GM23248 (cell line): ENCODE results near the gene WFIKKN1. TPM values are rescaled to one million over a fixed set of nuclear protein-coding genes. Genes with fewer than 3 reads are reported as not detected.

ENCODE experiments used
- DNase-seq: peaks from one replicate; pipeline ENCODE4 v3.0.0-alpha.2; 2015
- H2AFZ ChIP-seq: fragments of 200-600 bp; sonication (generic); 2 replicates; pipeline ENCODE4 v1.6.1; 2016; ENCODE audit warnings: antibody characterized with exemption
- H3F3A ChIP-seq: fragments of 200-600 bp; sonication (generic); 2 replicates; pipeline ENCODE4 v1.6.1; 2016; ENCODE audit warnings: mild to moderate bottlenecking, antibody characterized with exemption, mixed run types; ENCODE audit not compliant: insufficient read depth
- H3K27ac ChIP-seq: fragments of 200-600 bp; sonication (generic); 2 replicates; pipeline ENCODE4 v1.5.1; 2016; ENCODE audit warnings: mild to moderate bottlenecking
- H3K27me3 ChIP-seq: fragments of 200-600 bp; sonication (generic); replicated peaks from 2 replicates; pipeline ENCODE4 v1.6.1; 2016; ENCODE audit warnings: mild to moderate bottlenecking; ENCODE audit not compliant: insufficient read depth
- H3K36me3 ChIP-seq: fragments of 200-600 bp; sonication (generic); 2 replicates; pipeline ENCODE4 v1.6.1; 2016; ENCODE audit warnings: low read depth, mild to moderate bottlenecking
- H3K4me1 ChIP-seq: fragments of 200-600 bp; sonication (generic); 2 replicates; pipeline ENCODE4 v1.6.1; 2016; ENCODE audit warnings: mild to moderate bottlenecking; ENCODE audit not compliant: insufficient read depth
- H3K4me2 ChIP-seq: fragments of 200-600 bp; sonication (generic); one replicate; pipeline ENCODE4 v1.6.1; 2016; ENCODE audit warnings: mild to moderate bottlenecking; ENCODE audit not compliant: unreplicated experiment
- H3K4me3 ChIP-seq: fragments of 200-600 bp; sonication (generic); 2 replicates; pipeline ENCODE4 v1.5.1; 2016; ENCODE audit warnings: mild to moderate bottlenecking
- H3K79me2 ChIP-seq: fragments of 200-600 bp; sonication (generic); 2 replicates; pipeline ENCODE4 v1.6.1; 2016; ENCODE audit warnings: mild to moderate bottlenecking; ENCODE audit not compliant: insufficient read depth
- H3K9ac ChIP-seq: fragments of 200-600 bp; sonication (generic); 2 replicates; pipeline ENCODE4 v1.6.1; 2016; ENCODE audit warnings: mild to moderate bottlenecking
- H3K9me2 ChIP-seq: fragments of 200-600 bp; sonication (generic); 2 replicates; pipeline ENCODE4 v1.6.1; 2016; ENCODE audit warnings: mixed run types, mild to moderate bottlenecking, moderate library complexity; ENCODE audit not compliant: insufficient read depth
- H3K9me3 ChIP-seq: fragments of 200-600 bp; sonication (generic); one replicate; pipeline ENCODE4 v1.6.1; 2017; ENCODE audit warnings: low read depth
- H4K20me1 ChIP-seq: fragments of 200-600 bp; sonication (generic); 2 replicates; pipeline ENCODE4 v1.6.0; 2016; ENCODE audit not compliant: insufficient read depth
- EZH2 ChIP-seq: fragments of 200-600 bp; sonication (generic); IDR thresholded peaks from 2 replicates; pipeline ENCODE4 v1.6.1; 2018; ENCODE audit warnings: antibody characterized with exemption, mild to moderate bottlenecking; ENCODE audit not compliant: insufficient read depth, poor library complexity, severe bottlenecking
- EZH2phosphoT487 ChIP-seq: fragments of 200-600 bp; sonication (generic); IDR thresholded peaks from 2 replicates; pipeline ENCODE4 v1.6.1; 2018; ENCODE audit warnings: antibody characterized with exemption, moderate library complexity, mild to moderate bottlenecking, low read depth; ENCODE audit not compliant: insufficient read depth
- WGBS, 2 experiments: methylation state at CpG; one replicate each; pipeline ENCODE4 v1.1.6; 2015 to 2017; ENCODE audit warnings: low lambda C conversion rate in 2 of 2, low coverage in 1 of 2; ENCODE audit errors: missing lambda C conversion rate in 2 of 2; 5-methylcytosine and 5-hydroxymethylcytosine counted together
- in situ Hi-C: fragments of 300-500 bp; cut with MboI; formaldehyde crosslinking; loops from 2 replicates; pipeline ENCODE4 v1.15.0; 2020
- polyA plus RNA-seq: library from polyadenylated mRNA; unstranded; fragments of >200 nt; fragmentation: Nextera tagmentation; extraction: Ambion mirVana; gene quantifications from 2 replicates; pipeline ENCODE4 v1.2.1, GENCODE V29; 2016
- total RNA-seq: library from RNA; depleted of rRNA; stranded (reverse); fragments of >200 nt; shearing (Covaris generic); gene quantifications from 2 replicates; pipeline ENCODE4 v1.2.3, GENCODE V29; 2014

WFIKKN1 gene
- total and polyA plus RNA-seq, 2 experiments from 2014 or later = not detected

DNA sequence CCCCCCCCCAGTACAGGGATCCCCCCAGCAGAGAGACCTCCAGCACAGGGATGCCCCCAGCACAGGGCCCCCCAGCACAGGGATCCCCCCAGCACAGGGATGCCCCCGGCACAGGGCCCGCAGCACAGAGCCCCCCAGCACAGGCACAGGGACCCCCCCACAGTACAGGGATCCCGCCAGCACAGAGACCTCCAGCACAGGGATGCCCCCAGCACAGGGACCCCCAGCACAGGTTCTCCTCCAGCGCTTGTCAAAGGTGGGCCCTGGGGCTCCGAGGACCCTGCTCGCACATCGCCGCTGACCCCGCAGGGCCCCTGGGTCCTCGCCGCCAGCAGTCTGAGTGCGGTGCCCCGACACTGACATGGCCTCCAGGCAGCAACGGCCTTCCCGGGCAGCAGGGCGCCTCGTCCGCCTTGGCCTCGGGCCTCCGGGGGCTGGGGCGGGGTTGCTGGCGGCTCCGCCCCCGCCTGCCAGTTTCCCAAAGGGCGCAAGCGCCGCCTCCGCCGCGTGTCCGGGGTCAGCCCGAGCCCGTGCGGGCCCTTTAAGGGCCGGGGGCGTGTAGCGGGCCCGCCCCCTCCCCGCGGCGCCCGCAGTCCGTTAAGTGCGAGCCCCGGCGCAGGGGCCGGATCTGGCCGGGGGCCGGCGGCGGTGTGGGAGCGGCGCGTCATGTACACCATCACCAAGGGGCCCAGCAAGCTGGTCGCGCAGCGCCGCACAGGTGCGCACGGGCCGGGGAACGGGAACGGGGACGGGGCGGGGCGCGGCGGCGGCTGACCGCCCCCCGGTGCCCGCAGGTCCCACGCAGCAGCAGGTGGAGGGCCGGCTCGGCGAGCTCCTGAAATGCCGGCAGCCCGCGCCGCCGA lies 10.8 kb downstream of the WFIKKN1 start, which contains the start of gene MCRIP2:
MCRIP2 (plus strand) TSS at position 503 of the 863 bp plus-strand sequence; CDS start at position 667, 164 bp downstream.
- Histone ChIP-seq H3K9me3 (no peaks in the 10 kb centered on the region), H2AFZ (peak within 1 kb of the TSS; percentile 72), H3K9me2 (no peaks in the 10 kb centered on the region), H3K4me1 (0 out of 2 replicates have a peak, but pooled peaks cover 4% of the 10 kb centered on the region), H3K36me3 (no peaks in the 10 kb centered on the region), H4K20me1 (no peaks in the 10 kb centered on the region), H3K4me2 (peak within 1 kb of the TSS; percentile 79), H3F3A (peaks cover 9% of the 10 kb centered on the region), H3K79me2 (0 out of 2 replicates have a peak, but pooled peaks cover 5% of the 10 kb centered on the region), H3K9ac (peak within 1 kb of the TSS; percentile 80), H3K27ac (no peak within 1 kb of the TSS), H3K27me3 (no peaks in the 10 kb centered on the region), H3K4me3 (peak within 1 kb of the TSS; percentile 76)
- TF ChIP-seq EZH2phosphoT487 (no peak), EZH2 (no peak)
- 2 to 6% methylated on average over 44 to 48 of the region's 81 CpGs for WGBS, 2 experiments
- peak; percentile 88 for DNase-seq
- in situ Hi-C loops = no loop called here

DNA sequence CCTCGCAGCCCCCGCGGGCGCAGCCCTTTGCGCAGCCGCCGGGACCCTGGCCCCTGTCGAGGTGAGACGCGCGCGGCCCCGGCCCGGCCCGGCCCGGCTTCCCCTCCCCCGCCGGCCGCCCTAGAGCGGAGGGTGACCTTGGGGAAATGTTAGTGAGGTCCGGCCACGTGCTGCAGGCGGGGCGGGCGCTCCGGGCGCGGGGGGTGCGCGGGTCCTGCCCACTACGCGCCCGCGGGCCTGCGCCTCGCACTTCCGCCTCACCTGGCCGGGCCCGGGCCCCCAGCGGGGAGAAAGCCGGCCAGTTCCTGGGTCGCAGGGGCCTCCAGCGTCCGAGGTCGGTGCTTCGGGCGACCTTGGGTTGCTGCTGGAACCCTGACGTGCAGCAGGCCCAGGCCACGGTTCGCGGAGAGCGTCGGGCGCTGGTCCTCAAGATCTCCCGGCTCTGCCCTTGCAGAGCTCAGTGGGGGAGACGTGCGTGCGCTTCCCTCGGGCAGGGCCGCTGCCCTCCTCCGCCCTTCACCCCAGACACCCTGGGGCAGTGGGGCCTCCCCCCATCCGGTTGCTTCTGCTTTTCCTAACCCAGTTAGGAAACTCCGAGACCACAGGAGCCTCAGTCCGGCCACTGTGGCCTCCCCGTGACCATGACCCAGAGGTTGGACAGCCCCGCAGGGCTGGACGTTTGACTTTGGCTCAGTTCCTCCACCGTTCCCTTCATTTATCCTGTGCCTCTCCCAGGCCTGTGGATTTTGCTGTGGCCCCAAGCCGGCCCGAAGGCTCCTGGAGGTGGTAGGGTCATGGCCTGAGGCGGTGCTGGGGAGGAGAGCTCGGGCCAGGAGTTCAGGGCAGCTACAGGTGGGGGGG lies 11.6 kb downstream of the WFIKKN1 start:
- Histone ChIP-seq H3K9me2 (no peaks in the 10 kb centered on the region), H3K4me3 (peak overlapping the region; percentile 76), H3K9ac (peak overlapping the region; percentile 80), H3K27ac (no peak overlapping the region), H3K79me2 (peaks cover 14% of the 10 kb centered on the region), H3K4me2 (peak overlapping the region; percentile 79), H4K20me1 (no peaks in the 10 kb centered on the region), H3K4me1 (0 out of 2 replicates have a peak, but pooled peaks cover 4% of the 10 kb centered on the region), H2AFZ (peak overlapping the region; percentile 72), H3F3A (peaks cover 9% of the 10 kb centered on the region), H3K27me3 (no peaks in the 10 kb centered on the region), H3K9me3 (no peaks in the 10 kb centered on the region), H3K36me3 (no peaks in the 10 kb centered on the region)
- TF ChIP-seq EZH2 = no peak
- no peak for TF ChIP-seq EZH2phosphoT487
- in situ Hi-C loops = no loop called here
- DNase-seq = peak; percentile 64
- 12 to 19% methylated on average over 31 to 44 of the region's 72 CpGs for WGBS, 2 experiments

DNA sequence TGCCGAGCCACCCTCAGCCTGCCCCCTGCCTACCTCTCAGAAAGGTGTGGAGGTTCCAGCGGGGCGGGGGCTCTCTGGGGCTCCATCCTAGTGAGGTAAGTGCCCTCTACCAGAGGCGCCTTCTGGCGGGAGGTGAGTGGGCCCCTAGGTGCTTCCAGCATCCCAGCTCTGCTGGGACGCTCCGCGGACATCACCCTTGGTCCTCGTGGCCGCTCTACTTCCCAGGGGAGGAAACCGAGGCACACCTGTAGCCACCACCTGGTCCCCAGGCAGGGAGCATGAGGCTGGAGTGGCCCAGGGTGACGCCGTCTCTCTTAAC lies 12.2 kb downstream of the WFIKKN1 start:
- H3K4me3 ChIP-seq = peak overlapping the region; percentile 76
- no peak overlapping the region for H3K27ac ChIP-seq
- no peaks in the 10 kb centered on the region for H3K27me3 ChIP-seq
- no peaks in the 10 kb centered on the region for H3K9me2 ChIP-seq
- no peaks in the 10 kb centered on the region for H4K20me1 ChIP-seq
- H3K9ac ChIP-seq = peak overlapping the region; percentile 80
- no peak overlapping the region for H2AFZ ChIP-seq
- no peaks in the 10 kb centered on the region for H3K9me3 ChIP-seq
- WGBS, 2 experiments = 76 to 87% methylated on average over 11 to 13 of the region's 13 CpGs
- H3K36me3 ChIP-seq = no peaks in the 10 kb centered on the region
- no peak for DNase-seq
- 0 out of 2 replicates have a peak, but pooled peaks cover 4% of the 10 kb centered on the region for H3K4me1 ChIP-seq
- peaks cover 19% of the 10 kb centered on the region for H3K79me2 ChIP-seq
- in situ Hi-C loops = no loop called here
- peaks cover 9% of the 10 kb centered on the region for H3F3A ChIP-seq
- peak overlapping the region; percentile 79 for H3K4me2 ChIP-seq
- TF ChIP-seq EZH2phosphoT487 = no peak
- no peak for TF ChIP-seq EZH2

DNA sequence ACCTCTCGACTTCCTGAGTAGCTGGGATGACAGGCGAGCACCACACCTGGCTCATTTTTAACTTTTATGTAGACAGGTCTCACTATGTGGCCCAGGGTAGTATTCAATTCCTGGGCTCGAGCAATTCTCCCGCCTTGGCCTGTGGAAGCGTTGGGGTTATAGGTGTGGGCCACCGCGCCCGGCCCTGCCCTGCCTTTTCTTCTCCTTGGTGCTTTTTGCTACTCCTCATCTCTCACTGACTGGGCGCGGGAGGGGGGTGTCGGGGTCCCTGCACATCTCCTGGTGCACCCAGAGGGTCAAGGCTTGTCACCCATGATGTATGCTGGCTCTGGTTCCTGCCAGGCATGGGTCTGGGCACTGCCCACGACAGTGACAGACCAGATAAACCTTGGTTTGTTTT lies 13.8 kb downstream of the WFIKKN1 start:
- Histone ChIP-seq H3K9ac (no peak overlapping the region), H3K4me2 (no peak overlapping the region), H3K4me1 (0 out of 2 replicates have a peak, but pooled peaks cover 4% of the 10 kb centered on the region), H3F3A (0 out of 2 replicates have a peak, but pooled peaks cover 1% of the 10 kb centered on the region), H3K36me3 (no peaks in the 10 kb centered on the region), H4K20me1 (no peaks in the 10 kb centered on the region), H3K27me3 (no peaks in the 10 kb centered on the region), H2AFZ (no peak overlapping the region), H3K4me3 (no peak overlapping the region), H3K79me2 (peaks cover 29% of the 10 kb centered on the region), H3K9me2 (no peaks in the 10 kb centered on the region), H3K9me3 (no peaks in the 10 kb centered on the region), H3K27ac (no peak overlapping the region)
- TF ChIP-seq EZH2phosphoT487 (no peak), EZH2 (no peak)
- DNase-seq = no peak
- WGBS, 2 experiments = 84 to 89% methylated on average over 12 of the region's 12 CpGs
- in situ Hi-C loops = no loop called here
